GM19193 (cell line): ENCODE data around the gene IGSF21.

Experiments
- POLR2A ChIP-seq: IDR thresholded peaks from 4 replicates; pipeline ENCODE4 v1.6.1; 2011; ENCODE audit not compliant: insufficient read depth, insufficient read length; ENCODE audit errors: extremely low read depth

IGSF21 gene

DNA sequence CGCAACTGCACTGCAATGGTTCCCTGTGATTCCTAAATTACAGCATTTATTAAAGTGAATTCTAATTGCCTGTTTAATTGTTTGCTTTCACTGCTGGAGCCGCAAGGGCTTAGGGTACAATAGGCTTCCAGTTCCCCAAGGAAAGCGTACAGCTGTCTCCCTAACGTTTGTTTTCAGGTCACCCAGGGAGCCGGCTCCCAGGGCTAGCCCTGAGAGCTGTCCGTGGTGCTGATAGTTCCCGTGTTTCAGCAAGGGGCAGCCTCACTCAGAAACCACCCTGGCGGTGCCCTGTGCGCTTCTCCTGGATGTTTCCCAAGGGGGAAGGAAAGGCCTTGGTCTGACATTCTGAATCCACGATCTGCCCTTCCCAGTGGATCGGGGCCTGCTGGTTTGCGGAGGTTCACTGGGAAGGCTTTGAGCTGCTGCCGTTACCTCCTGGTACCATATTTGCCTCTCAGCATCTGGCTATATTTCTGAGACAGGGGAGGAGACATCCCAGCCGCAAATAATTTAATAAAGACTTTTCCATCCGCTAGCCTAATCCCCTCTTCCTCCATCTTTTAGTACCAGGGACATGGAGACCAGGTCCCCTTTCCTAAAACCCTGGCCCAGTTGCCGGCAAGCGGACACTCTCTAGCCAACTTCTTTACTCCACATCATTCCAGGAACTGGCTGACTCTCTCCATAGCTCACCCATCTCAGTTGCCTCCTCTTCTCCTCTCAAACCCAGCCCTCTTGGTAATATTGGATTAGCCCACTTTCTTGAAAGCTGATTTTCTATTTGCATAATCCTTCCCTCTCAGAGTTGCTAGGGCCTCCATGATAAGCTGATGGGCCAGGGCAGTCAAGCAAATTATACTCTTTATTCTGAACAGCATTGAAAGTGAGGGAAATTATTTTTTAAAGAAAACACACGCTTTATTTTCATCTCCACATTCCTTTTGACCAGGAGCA, 149.0 kb downstream of the IGSF21 start:
- no peak for TF ChIP-seq POLR2A

GRCh38 chr1:18257778-18258177, 150.2 kb downstream of the IGSF21 start:
- no peak for TF ChIP-seq POLR2A

GRCh38 chr1:18261891-18262290, 154.3 kb downstream of the IGSF21 start:
- TF ChIP-seq POLR2A: no peak

DNA sequence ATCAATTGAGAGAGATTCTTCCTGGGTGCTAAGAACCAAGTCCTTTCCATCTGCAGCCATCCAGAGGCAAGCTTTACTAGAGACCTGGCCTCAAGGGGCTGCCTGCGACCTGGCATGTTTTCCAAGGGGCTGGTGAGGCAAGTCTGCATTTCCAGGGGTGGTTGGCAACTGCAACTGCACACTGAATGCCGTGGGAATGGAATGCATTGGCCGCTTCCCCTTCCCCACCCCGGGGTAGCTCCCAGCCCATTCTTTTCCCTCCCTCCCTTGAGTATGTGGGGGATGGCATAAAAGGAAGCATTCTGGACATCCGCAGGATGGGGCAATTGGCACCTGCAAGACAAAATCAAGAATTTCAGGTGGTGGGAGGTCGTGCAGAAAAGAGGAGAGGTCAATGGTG, 155.1 kb downstream of the IGSF21 start:
- TF ChIP-seq POLR2A: no peak

GRCh38 chr1:18263547-18264120, 156.0 kb downstream of the IGSF21 start:
- no peak for TF ChIP-seq POLR2A

DNA sequence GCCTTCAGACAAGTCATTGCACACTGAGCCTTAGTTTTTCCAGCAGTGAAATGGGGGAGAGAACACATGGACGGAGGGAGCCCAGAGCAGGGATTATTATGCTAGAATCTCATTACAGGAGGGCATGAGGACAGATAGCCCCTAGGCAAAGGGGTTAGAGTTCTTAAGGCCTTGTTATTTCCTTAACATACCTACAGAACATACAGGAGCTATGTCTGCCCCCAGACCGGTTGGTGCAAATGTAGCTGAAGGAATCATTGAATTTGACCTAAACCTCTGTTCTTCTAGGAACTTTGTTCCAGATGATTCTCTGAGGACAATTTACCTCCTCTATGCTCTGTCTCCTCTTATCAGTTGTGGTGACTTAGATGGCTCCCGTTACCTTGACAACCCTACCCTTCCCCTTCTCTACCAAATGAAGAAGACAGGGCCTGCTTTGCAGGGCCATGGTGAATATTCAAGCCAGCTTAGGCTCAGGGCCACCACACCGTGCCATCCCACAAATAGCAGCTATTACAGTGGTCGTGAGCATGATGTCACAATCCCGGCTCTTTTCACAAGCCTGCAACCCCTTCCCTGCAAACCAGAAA, 156.9 kb downstream of the IGSF21 start:
- TF ChIP-seq POLR2A: no peak

- no peak for TF ChIP-seq POLR2A
These were observed 158.0 kb downstream of the IGSF21 start for GRCh38 chr1:18265641-18266040.

- no peak for TF ChIP-seq POLR2A
These were observed 158.8 kb downstream of the IGSF21 start for GRCh38 chr1:18266391-18266790.

DNA sequence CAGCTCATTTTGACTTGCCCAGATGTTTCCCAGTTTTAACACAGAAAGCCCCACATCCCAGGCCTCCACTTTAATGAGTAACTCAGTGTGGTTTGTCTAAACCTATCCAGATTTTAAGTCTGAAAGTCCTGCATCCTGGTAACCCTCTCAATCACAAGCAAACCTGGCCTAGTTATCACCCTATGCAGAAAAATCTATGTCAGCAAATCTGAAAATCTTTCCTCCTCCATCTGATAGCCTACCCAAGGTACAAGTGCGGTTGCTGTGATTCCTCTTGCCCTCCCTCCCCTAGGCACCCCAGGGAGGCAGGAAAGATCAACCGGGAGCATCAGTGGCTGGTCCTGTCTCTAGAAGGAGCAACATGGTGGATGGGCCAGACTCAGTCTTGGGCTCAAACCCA, 163.7 kb downstream of the IGSF21 start:
- TF ChIP-seq POLR2A: no peak

- no peak for TF ChIP-seq POLR2A
These were observed 171.3 kb downstream of the IGSF21 start for GRCh38 chr1:18278946-18279345.

GRCh38 chr1:18279351-18280074, 171.9 kb downstream of the IGSF21 start:
- no peak for TF ChIP-seq POLR2A

GRCh38 chr1:18280956-18281355, 173.4 kb downstream of the IGSF21 start:
- no peak for TF ChIP-seq POLR2A

GRCh38 chr1:18282851-18283600, 175.4 kb downstream of the IGSF21 start:
- TF ChIP-seq POLR2A: no peak

DNA sequence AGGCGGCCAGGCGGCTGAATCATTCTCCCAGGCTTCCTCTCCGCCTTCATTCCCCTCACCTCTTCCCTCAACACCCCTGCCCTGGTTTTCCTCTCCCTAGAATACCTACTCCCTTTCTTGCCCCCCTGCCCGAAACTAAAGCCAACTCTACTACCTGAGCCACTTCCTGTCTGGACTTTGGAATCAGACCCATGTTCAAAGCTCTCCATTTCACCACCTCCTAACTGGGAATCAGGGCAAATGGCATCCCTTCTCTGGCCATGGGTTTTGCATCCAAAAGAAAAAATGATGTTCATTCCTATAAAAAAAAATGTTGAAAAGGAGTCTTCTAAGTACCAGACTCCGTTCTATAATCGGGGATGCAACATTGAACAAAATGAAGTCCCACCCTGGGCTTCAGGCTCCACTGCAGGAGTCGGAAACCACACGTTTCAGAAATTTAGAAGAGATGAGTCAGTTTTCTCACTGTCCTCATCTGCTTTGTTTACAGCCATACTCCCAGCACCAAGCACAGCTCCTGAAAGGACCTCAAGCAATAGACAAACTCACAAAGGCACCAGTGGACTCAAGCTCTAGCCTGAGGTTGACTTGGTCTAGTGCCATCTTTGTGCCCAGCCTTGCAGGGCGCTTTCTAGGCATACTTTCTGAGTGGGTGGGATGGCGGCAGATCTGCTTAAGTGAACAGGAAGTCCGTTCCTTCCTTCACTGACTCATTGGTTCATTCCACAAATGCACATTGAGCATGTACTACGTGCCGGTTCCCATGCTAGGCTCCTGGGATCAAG, 176.2 kb downstream of the IGSF21 start:
- TF ChIP-seq POLR2A: no peak
